Stimulated activated CD4-positive, alpha-beta T cell treated with anti-CD3 and anti-CD28 coated beads, Interleukin-15, amount 100 ng/mL, for 48 hours (primary cell): ENCODE data around the gene HSPA5.
"Not testable (repeated sequence)": the region's sequence is repeated elsewhere in the genome, so short reads cannot be mapped to it uniquely, and the experiment has no call there.

Experiments
- DNase-seq, 2 donors: peaks; one replicate each; pipeline ENCODE4 v3.0.0-alpha.2; 2020; ENCODE audit warnings: low read depth in 2 of 2

The HSPA5 gene

DNA sequence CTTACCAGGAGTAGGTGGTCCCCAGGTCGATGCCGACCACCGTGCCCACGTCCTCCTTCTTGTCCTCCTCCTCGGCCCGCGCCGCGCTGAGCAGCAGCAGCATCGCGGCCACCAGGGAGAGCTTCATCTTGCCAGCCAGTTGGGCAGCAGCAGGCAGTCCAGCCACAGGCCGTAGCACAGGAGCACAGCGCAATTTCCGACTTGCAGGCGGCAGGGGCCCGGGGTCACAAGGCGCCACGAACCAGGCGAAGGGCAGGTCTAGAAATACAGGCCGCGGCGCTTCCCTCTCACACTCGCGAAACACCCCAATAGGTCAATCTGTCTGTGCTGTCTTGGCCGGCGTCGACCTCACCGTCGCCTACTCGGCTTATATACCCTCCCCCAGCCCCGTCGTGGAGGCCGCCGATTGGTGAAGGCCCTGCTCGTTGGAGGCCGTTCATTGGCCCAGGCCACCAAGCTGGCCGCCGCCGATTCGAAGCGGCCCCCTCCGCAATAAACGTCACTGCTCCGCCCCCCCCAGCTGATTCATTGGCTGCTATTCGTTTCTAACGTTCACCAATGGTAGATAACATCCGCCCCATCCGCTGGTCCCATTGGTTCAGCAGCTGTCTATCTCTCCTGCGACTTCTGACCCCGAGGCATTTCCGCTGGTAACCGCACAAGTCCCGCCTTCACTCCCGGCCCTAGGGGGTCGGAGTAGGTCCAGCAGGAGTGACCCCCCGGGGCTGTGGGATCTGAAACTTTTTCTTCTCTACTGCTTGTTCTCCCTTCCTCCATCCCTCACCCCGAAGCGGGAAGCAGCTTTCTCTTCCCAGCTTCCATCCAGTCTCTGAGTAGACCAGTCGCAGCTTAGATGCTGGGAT, at the start of gene HSPA5:
Gene HSPA5, minus strand, starts transcription at position 344 of the 863 bp plus-strand sequence. Its CDS starts 217 bp downstream, at position 127.
- peak; percentile 99 to 100 for DNase-seq

DNA sequence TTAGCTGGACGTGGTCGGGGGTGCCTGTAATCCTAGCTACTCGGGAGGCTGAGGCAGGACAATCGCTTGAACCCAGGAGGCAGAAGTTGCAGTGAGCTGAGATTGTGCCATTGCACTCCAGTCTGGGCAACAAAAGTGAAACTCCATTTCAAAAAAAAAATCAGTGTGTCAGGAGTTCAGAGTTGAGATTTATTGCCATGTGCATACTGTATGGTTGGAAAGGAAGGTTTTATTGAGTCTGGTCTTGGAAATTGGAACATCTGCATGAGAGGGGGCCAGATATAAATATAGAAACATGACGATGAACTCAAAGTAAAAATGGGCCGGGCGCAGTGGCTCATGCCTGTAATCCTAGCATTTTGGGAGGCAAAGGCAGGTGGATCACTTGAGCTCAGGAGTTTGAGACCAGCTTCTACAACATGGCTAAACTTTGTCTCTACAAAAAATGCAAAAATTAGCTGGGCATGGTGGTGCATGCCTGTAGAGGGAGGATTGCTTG, 45.8 kb upstream of the HSPA5 start:
- not testable (repeated sequence) for DNase-seq

DNA sequence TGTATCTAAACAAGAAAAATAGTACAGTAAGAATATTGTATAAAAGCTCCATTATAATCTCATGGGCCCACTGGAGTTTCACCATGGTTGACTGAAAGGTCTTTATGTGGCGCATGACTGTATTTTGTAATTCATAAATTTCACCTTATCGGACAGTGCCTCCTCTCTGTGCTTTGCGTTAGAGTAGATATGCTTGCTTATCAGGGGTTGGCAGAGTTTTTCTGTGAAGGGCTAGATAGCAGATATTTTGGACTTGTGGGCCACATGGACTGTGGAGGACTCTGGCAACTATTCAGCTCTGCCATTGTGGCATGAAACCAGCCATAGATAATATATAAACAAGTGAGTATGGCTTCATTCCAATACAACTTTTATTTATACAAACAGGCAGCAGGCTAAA, 43.7 kb upstream of the HSPA5 start:
- DNase-seq: no peak

DNA sequence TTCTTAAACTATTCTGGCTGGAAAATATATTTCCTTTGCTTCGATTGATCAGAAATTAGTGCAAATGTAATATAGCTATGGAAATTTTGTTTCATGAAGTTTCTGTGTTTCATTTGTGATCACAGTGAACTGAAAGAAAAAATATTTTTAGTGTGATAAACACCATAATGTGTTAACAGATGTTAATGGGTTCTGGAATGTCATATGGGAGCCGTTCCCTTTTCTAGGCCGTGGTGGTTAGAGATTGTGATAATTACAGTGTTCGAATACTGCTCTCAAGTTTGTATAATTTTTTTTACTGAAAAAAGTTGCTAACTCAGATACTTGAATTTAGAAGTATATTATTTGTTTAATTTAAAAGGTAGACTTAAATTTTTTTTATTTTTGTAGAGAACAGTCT, 39.8 kb upstream of the HSPA5 start:
- DNase-seq: no peak

- DNase-seq: no peak
Measured at GRCh38 chr9:125277411-125277810, 36.3 kb upstream of the HSPA5 start.

DNA sequence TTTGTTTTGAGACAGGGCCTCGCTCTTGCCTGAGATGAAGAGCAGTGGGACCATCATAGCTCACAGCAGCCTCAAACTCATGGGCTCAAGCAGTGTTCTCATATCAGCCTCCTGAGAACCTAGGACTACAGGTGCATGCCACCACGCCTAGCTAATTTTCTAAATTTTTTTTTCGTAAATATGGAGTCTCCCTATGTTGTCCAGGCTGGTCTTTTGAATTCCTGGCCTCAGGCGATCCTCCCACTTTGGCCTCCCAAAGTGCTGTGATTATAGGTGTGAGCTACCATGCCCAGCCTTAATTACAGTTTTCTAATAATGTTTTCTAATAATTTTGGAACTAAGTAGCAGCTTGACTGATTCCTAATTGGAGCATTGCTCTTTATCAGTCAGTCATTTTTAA, 35.6 kb upstream of the HSPA5 start:
- no peak for DNase-seq

GRCh38 chr9:125272697-125273096, 31.6 kb upstream of the HSPA5 start:
- no peak for DNase-seq

GRCh38 chr9:125271081-125271480, 29.9 kb upstream of the HSPA5 start:
- DNase-seq: no peak

DNA sequence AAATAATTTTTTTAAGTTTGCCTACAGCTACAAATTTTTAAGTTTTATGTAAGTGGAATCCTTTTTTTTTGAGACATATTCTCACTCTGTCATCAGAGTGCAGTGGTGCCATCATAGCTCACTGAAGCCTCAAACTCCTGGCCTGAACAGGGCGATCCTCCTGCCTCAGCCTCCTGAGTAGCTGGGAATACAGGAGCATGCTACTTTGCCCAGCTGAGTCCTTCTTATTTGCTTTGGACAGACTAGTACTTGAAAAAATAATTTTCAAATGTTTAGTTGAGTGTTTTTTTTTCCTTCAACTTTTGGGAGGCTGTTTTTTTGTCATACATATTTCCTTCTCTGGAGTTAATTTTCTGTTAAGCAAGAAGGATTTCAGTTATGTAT, 27.9 kb upstream of the HSPA5 start:
- DNase-seq: no peak

DNA sequence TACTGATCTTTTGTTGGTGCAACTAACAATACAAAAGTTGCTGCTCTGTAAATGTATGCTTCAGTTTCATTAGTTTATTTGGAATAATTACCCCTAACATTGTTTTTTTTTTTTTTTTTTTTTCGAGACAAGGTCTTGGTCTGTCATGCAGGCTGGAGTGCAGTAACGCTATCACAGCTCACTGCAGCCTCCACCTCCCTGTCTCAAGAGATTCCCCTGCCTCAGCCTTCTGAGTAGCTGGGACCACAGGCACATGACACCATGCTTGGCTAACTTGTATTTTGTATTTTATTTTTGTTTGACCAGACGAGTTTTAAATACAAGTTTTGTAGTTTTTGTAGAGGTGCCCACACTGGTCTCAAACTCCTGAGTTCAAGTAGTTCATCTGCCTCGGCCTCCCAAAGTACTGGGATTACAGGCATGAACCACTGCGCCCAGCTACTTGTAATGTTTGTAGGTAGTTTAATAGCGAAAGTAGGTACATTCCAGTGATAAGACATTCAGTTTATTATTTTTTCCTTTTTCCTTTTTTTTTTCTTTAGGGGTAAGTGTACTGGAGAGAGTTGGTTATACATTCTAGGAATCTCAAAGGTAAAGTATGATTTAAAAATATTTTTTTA, 27.4 kb upstream of the HSPA5 start:
- DNase-seq: no peak

GRCh38 chr9:125264068-125264467, 22.9 kb upstream of the HSPA5 start:
- not testable (repeated sequence) for DNase-seq

DNA sequence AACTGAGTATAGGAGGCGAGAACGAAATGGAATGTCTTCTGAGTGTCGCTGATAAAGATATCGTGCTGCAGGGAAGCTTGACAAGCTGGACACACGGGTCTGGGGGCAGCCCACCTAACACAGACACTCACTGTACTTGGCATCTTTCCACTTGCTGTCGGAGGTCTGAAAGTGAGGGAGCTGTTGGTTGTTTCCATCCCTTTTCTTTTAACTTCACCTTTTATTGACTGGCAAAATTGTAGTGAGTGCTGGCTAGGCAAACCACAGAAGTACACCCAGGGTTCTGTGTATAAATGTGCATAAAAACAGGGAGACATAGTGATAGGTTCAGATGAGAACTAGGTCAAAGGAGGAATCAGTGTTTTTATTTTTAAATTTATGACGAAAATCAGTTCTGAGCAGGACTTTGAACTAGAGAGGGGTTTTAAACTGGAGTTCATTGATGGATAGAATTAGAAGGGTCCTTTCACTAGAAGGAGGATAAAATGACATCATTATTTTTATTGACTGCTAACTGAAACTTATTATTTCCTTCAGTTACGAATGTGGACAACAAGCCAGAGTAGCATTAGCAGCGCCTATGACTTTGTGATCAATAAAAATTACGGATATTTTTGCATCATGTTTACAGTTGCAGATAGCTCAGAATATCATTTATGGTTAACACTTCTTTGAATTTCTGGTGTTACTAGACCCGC, 21.3 kb upstream of the HSPA5 start:
- DNase-seq: no peak

DNA sequence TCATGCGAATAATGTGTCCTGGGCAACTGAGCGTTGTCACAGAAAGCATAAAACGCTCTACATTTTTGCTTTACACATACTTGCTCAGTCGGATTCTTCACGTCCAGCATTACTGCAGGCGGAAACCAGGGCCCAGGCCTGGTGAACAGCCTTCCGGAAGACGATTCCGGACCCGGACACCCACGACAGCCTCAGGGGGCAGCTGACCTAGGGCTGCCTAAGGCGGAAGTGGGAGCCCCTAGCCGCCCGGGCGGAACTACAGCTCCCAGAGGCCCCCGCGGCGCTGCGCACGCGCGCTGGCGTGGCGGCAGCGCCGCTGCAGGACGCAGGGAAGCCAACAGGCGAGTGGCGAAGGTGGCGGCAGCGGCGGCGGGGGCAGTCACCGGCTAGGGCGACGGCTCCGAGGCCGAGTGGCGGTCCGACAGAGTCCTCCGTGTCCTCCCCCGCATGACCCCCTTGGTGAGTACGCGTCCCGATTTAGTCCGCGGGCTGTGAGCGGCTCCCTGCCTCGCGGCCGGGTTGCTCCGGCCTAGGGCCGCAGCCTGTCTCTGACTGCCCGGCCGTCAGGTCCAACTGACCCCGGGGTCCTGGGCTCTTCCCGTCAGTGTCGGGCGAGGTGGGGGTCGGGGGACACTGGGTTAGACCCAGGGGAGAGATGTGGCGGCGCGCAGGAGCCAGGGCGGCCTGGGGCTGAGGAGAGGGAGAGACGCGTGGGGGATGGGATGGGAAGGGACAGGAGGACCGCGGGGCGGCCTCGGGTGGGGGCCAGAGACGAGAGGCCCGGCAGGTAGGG, 20.6 kb upstream of the HSPA5 start, which contains the start of gene GAPVD1:
Gene GAPVD1, plus strand, starts transcription at position 326 of the 793 bp plus-strand sequence. CDS start 37,096 bp downstream, outside the sequence.
- peak; percentile 77 to 88 for DNase-seq

DNA sequence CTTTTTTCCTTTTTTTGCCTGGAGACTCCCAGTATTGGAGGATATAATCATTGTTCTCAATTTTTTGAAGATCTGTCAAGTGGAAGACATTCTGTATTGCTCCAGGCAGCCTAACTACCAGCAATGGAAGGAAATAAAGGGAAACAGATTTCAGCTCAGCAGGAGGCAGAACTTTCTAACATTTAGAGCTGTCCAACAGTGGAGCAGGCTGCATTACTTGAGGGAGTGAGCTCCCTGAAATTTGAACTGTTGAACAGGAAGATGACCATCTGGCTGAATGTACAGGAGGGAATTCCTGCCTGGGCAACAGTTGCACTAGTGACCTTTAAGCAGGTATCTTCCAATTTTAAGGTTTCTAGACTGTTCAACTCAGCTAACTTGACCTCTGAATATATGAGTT, 19.4 kb upstream of the HSPA5 start:
- DNase-seq: no peak

DNA sequence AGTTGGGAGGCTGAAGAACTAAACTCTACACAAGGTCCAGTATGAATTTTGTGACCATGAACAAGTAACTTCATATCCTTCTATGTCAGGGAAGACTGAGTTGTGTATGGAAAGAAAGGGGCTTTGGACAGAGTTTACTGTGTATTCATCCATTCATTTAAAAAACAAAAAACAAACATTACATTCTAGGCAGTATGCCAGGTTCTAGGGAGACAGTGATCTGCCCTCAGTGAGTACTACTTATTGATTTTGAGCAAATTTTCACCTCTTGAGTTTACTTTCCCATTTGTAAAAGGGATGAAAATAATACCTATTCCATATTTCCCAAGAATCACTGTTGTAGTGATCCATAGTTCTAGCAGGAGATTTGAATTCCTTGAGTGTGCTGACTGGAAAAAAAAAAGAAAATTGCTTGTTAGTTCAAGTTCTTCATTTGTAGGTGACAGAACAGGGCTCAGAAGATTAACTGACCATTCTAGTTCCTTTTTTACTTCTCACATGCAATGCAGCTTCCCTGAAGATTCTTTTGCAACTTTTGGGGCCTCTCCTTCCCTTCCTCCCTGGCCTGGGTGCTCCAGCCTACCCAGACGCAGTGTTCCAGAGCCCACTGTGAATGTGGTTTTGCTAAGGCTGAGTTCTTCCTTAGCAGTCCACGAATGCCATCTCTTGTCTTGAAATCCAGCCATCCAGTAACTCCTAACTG, 17.8 kb upstream of the HSPA5 start:
- no peak for DNase-seq

- DNase-seq: no peak
Measured at GRCh38 chr9:125258160-125258785, 17.1 kb upstream of the HSPA5 start.

DNA sequence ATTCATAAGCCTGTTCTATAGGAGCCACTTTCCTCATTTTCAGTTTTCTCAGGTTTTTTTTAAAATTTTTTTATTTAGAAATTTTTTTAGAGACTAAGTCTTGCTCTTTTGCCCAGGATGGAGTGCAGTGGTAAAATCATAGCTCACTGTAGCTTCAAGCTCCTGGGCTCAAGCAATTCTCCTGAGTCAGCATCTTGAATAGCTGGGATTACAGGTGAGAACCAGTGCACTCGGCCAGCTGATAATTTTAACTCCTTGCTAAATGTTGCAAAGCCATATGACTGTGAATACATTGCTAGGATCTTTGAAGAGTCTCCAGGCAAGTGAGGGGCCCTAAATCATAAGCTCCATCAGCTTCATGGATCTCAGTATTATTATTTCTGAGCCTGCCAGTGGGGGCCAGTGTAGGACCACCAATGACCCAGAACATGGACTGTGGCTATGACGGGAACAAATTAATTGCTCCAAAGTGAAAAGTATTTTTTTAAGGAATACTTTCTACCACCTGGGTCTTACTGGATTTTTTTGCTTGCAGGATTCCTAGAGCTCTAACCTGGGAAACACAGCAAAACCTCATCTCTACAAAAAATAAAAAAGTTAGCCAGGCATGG, 14.7 kb upstream of the HSPA5 start:
- no peak for DNase-seq

DNA sequence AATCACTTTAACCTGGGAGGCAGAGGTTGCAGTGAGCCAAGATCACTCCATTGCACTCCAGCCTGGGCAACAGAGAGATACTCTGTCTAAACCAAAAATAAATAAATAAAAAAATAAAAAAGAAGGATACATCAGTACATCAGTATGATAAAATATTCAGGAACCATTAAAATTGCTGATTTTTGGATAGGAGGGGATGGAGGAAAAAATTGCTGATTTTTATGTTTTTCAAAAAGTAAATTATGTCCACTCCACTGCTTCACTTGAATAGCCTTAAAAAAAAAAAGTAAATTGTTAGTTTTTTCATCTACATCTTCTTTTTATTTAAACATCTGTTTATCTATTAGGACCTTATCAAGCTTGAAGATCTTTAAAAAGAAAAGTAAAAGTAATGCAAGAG, 13.1 kb upstream of the HSPA5 start:
- no peak for DNase-seq

DNA sequence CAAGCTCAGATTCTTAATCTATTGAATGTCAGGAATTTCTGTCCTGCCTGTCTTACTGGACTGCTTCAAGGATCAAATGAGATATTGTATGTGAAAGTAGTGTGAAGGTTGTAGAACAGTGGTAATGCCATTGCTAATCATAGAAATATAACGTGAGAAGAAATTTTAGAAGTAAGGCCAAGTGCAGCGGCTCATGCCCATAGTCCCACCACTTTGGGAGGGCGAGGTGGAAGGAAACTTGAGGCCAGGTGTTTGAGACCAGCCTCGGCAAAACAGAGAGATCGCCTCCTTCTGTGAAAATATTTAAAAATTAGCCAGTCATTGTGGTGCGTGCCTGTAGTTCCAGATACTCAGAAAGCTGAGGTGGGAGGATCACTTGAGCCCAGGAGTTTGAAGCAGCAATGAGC, 5.1 kb upstream of the HSPA5 start:
- no peak for DNase-seq

GRCh38 chr9:125243792-125244260, 2.7 kb upstream of the HSPA5 start:
- no peak for DNase-seq
